COLO829 (cell line): Measurements from ENCODE around the gene HBA1.
"Not testable (repeated sequence)": the region's sequence is repeated elsewhere in the genome, so short reads cannot be mapped to it uniquely, and the experiment has no call there.

Experiments used
- DNase-seq: peaks from one replicate; pipeline ENCODE4 v3.0.0; 2012; ENCODE audit warnings: low spot score

Gene HBA1

GRCh38 chr16:211631-212180 is 35.2 kb downstream of the HBA1 start:
- DNase-seq = not testable (repeated sequence)

DNA sequence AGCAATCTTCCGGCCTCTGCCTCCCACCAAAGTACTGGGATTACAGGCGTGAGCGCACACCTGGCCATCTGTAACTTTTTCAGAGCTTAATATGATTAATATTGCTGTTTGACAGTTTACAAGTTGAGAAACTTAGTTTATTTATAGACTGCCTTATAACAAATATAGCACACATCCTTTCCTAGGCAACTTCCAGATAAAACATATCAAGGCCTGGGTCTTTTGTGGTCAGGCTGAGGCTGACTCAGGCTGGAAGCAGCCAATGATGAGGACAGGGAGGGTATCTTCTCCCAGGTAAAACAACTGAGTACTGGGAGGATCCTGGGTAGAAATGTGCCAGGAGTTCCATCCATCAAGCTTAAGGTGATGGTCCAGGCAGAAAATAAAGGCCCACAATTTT is 36.5 kb downstream of the HBA1 start:
- DNase-seq = no peak

GRCh38 chr16:220021-220420 is 43.5 kb downstream of the HBA1 start:
- DNase-seq = no peak
